HepG2 (cell line): ENCODE measurements around the gene MACROD2. TPM values are rescaled to one million over a fixed set of nuclear protein-coding genes. Genes with fewer than 3 reads are reported as not detected.
A peak's percentile ranks its signal among the peaks of the same experiment; 100 is the strongest.

ENCODE experiments used
- ELF4 ChIP-seq: sonication (generic); formaldehyde crosslinking; IDR thresholded peaks from 2 replicates; pipeline ENCODE4 v1.5.0; 2020; ENCODE audit warnings: missing genetic modification reagents, mild to moderate bottlenecking, moderate library complexity, borderline replicate concordance
- GATA4 ChIP-seq: sonication (generic); IDR thresholded peaks from 2 replicates; pipeline ENCODE4 v1.6.1; 2016; ENCODE audit warnings: antibody characterized with exemption, low read depth, borderline replicate concordance
- IRF2 ChIP-seq: IDR thresholded peaks from 2 replicates; pipeline ENCODE4 v1.6.1; 2018; ENCODE audit warnings: missing genetic modification reagents, missing compliant biosample characterization
- MBD4 ChIP-seq: IDR thresholded peaks from 2 replicates; pipeline ENCODE4 v1.6.1; 2012; ENCODE audit warnings: low read length, inconsistent platforms, borderline replicate concordance
- NFYC ChIP-seq: IDR thresholded peaks from 2 replicates; pipeline ENCODE4 v1.6.1; 2016; ENCODE audit warnings: missing genetic modification reagents, missing compliant biosample characterization
- PCBP1 ChIP-seq: fragments of 200-400 bp; formaldehyde crosslinking; IDR thresholded peaks from 2 replicates; pipeline ENCODE4 v1.6.1; 2017; ENCODE audit warnings: mild to moderate bottlenecking, low read depth, low read length, borderline replicate concordance
- RNF2 ChIP-seq: fragments of 450-650 bp; conservative IDR thresholded peaks from 2 replicates; pipeline ENCODE4 v1.6.1; 2016; ENCODE audit warnings: low read depth
- SSRP1 ChIP-seq: IDR thresholded peaks from 2 replicates; pipeline ENCODE4 v1.6.1; 2016; ENCODE audit warnings: control low read depth
- XBP1 ChIP-seq: sonication (generic); formaldehyde crosslinking; IDR thresholded peaks from 2 replicates; pipeline ENCODE4 v1.5.0; 2020; ENCODE audit warnings: missing genetic modification reagents
- ZBTB3 ChIP-seq: sonication (generic); formaldehyde crosslinking; IDR thresholded peaks from 2 replicates; pipeline ENCODE4 v1.4.0; 2020; ENCODE audit warnings: low read depth, mild to moderate bottlenecking, moderate library complexity, missing genetic modification reagents, borderline replicate concordance
- ZNF180 ChIP-seq: sonication (generic); formaldehyde crosslinking; IDR thresholded peaks from 2 replicates; pipeline ENCODE4 v1.4.0; 2020; ENCODE audit warnings: low read depth, missing genetic modification reagents, borderline replicate concordance
- ZNF367 ChIP-seq: sonication (generic); formaldehyde crosslinking; IDR thresholded peaks from 2 replicates; pipeline ENCODE4 v1.4.0; 2020; ENCODE audit warnings: missing genetic modification reagents, borderline replicate concordance
- ZNF383 ChIP-seq: sonication (generic); formaldehyde crosslinking; IDR thresholded peaks from 2 replicates; pipeline ENCODE4 v1.4.0; 2020; ENCODE audit warnings: missing genetic modification reagents, mild to moderate bottlenecking, borderline replicate concordance
- ZNF558 ChIP-seq: sonication (generic); formaldehyde crosslinking; IDR thresholded peaks from 2 replicates; pipeline ENCODE4 v1.9.0; 2022; ENCODE audit warnings: mild to moderate bottlenecking, missing genetic modification reagents, borderline replicate concordance
- ZNF607 ChIP-seq: sonication (generic); formaldehyde crosslinking; IDR thresholded peaks from 2 replicates; pipeline ENCODE4 v1.5.1; 2020; ENCODE audit warnings: missing genetic modification reagents, mild to moderate bottlenecking, borderline replicate concordance
- ZSCAN21 ChIP-seq: sonication (generic); formaldehyde crosslinking; IDR thresholded peaks from 2 replicates; pipeline ENCODE4 v1.8.0; 2022; ENCODE audit warnings: mild to moderate bottlenecking, missing genetic modification reagents, moderate library complexity, borderline replicate concordance
- polyA plus RNA-seq, 8 experiments: library from polyadenylated mRNA; depleted of rRNA in 3 of 8; stranded (reverse) in 7 of 8; unstranded in 1 of 8; fragments of >200 nt; fragmentation: Illumina TruSeq in 4 of 8; extraction: Trizol in 4 of 8; gene quantifications; 2 replicates each; pipeline versions ENCODE4 v1.2.1 to v1.2.3, GENCODE V29; 2011 to 2016; ENCODE audit warnings: low read depth in 4 of 8, missing spikeins in 1 of 8, mixed read lengths in 1 of 8; ENCODE audit not compliant: insufficient read depth in 1 of 8
- total RNA-seq, 5 experiments: library from RNA; depleted of rRNA; stranded (reverse); fragments of >200 nt; fragmentation: Illumina TruSeq; extraction: Trizol; gene quantifications; 2 replicates each; pipeline ENCODE4 v1.2.3, GENCODE V29; 2016; ENCODE audit warnings: low read depth in 1 of 5
- TF ChIP-seq, protein P1 (sequence below): sonication (generic); formaldehyde crosslinking; IDR thresholded peaks from 2 replicates; pipeline ENCODE4 v1.5.1; 2020; ENCODE audit warnings: mild to moderate bottlenecking, missing genetic modification reagents, moderate library complexity
- TF ChIP-seq, protein P2 (sequence below): sonication (generic); formaldehyde crosslinking; IDR thresholded peaks from 2 replicates; pipeline ENCODE4 v1.9.0; 2021; ENCODE audit warnings: missing genetic modification reagents, mild to moderate bottlenecking, borderline replicate concordance
- TF ChIP-seq, protein P3 (sequence below): sonication (generic); formaldehyde crosslinking; IDR thresholded peaks from 2 replicates; pipeline ENCODE4 v1.4.0; 2020; ENCODE audit warnings: missing genetic modification reagents
- TF ChIP-seq, protein P4 (sequence below): sonication (generic); formaldehyde crosslinking; IDR thresholded peaks from 2 replicates; pipeline ENCODE4 v1.4.0; 2020; ENCODE audit warnings: missing genetic modification reagents
- TF ChIP-seq, protein P5 (sequence below): sonication (generic); formaldehyde crosslinking; IDR thresholded peaks from 2 replicates; pipeline ENCODE4 v1.8.1; 2022; ENCODE audit warnings: low read depth, mild to moderate bottlenecking, missing genetic modification reagents

The MACROD2 gene
- total and polyA plus RNA-seq, 2 of the 13 experiments (the other 11 are each of a cell fraction or from before 2014, with no cell fraction given) = 0.13 to 0.51 TPM

- no peak for TF ChIP-seq XBP1 (CRISPR knock-in tag)
- TF ChIP-seq, protein P1, sequence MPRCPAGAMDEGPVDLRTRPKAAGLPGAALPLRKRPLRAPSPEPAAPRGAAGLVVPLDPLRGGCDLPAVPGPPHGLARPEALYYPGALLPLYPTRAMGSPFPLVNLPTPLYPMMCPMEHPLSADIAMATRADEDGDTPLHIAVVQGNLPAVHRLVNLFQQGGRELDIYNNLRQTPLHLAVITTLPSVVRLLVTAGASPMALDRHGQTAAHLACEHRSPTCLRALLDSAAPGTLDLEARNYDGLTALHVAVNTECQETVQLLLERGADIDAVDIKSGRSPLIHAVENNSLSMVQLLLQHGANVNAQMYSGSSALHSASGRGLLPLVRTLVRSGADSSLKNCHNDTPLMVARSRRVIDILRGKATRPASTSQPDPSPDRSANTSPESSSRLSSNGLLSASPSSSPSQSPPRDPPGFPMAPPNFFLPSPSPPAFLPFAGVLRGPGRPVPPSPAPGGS (CRISPR knock-in tag) = no peak
- TF ChIP-seq, protein P2, sequence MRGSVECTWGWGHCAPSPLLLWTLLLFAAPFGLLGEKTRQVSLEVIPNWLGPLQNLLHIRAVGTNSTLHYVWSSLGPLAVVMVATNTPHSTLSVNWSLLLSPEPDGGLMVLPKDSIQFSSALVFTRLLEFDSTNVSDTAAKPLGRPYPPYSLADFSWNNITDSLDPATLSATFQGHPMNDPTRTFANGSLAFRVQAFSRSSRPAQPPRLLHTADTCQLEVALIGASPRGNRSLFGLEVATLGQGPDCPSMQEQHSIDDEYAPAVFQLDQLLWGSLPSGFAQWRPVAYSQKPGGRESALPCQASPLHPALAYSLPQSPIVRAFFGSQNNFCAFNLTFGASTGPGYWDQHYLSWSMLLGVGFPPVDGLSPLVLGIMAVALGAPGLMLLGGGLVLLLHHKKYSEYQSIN = no peak
- TF ChIP-seq SSRP1 = no peak
- TF ChIP-seq ZNF367 = no peak
- no peak for TF ChIP-seq RNF2
- peak; percentile 60 for TF ChIP-seq IRF2 (CRISPR knock-in tag)
- TF ChIP-seq, protein P3, sequence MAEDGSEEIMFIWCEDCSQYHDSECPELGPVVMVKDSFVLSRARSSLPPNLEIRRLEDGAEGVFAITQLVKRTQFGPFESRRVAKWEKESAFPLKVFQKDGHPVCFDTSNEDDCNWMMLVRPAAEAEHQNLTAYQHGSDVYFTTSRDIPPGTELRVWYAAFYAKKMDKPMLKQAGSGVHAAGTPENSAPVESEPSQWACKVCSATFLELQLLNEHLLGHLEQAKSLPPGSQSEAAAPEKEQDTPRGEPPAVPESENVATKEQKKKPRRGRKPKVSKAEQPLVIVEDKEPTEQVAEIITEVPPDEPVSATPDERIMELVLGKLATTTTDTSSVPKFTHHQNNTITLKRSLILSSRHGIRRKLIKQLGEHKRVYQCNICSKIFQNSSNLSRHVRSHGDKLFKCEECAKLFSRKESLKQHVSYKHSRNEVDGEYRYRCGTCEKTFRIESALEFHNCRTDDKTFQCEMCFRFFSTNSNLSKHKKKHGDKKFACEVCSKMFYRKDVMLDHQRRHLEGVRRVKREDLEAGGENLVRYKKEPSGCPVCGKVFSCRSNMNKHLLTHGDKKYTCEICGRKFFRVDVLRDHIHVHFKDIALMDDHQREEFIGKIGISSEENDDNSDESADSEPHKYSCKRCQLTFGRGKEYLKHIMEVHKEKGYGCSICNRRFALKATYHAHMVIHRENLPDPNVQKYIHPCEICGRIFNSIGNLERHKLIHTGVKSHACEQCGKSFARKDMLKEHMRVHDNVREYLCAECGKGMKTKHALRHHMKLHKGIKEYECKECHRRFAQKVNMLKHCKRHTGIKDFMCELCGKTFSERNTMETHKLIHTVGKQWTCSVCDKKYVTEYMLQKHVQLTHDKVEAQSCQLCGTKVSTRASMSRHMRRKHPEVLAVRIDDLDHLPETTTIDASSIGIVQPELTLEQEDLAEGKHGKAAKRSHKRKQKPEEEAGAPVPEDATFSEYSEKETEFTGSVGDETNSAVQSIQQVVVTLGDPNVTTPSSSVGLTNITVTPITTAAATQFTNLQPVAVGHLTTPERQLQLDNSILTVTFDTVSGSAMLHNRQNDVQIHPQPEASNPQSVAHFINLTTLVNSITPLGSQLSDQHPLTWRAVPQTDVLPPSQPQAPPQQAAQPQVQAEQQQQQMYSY = no peak
- peak; percentile 81; the same call in 1 of the 2 replicates for TF ChIP-seq ZBTB3 (CRISPR knock-in tag)
- TF ChIP-seq ZNF383 (CRISPR knock-in tag) = no peak
- no peak for TF ChIP-seq ZNF607 (CRISPR knock-in tag)
- TF ChIP-seq, protein P4, sequence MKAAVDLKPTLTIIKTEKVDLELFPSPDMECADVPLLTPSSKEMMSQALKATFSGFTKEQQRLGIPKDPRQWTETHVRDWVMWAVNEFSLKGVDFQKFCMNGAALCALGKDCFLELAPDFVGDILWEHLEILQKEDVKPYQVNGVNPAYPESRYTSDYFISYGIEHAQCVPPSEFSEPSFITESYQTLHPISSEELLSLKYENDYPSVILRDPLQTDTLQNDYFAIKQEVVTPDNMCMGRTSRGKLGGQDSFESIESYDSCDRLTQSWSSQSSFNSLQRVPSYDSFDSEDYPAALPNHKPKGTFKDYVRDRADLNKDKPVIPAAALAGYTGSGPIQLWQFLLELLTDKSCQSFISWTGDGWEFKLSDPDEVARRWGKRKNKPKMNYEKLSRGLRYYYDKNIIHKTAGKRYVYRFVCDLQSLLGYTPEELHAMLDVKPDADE (CRISPR knock-in tag) = no peak
- no peak for TF ChIP-seq NFYC
- TF ChIP-seq PCBP1 = no peak
- TF ChIP-seq ZNF180 (CRISPR knock-in tag) = no peak
- TF ChIP-seq ELF4 (CRISPR knock-in tag) = no peak
- peak; percentile 54; the same call in 1 of the 2 replicates for TF ChIP-seq GATA4
- TF ChIP-seq ZSCAN21 (CRISPR knock-in tag) = no peak
- TF ChIP-seq, protein P5, sequence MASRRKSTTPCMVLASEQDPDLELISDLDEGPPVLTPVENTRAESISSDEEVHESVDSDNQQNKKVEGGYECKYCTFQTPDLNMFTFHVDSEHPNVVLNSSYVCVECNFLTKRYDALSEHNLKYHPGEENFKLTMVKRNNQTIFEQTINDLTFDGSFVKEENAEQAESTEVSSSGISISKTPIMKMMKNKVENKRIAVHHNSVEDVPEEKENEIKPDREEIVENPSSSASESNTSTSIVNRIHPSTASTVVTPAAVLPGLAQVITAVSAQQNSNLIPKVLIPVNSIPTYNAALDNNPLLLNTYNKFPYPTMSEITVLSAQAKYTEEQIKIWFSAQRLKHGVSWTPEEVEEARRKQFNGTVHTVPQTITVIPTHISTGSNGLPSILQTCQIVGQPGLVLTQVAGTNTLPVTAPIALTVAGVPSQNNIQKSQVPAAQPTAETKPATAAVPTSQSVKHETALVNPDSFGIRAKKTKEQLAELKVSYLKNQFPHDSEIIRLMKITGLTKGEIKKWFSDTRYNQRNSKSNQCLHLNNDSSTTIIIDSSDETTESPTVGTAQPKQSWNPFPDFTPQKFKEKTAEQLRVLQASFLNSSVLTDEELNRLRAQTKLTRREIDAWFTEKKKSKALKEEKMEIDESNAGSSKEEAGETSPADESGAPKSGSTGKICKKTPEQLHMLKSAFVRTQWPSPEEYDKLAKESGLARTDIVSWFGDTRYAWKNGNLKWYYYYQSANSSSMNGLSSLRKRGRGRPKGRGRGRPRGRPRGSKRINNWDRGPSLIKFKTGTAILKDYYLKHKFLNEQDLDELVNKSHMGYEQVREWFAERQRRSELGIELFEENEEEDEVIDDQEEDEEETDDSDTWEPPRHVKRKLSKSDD (CRISPR knock-in tag) = no peak
- no peak; the same call in 1 of the 2 replicates for TF ChIP-seq MBD4
- TF ChIP-seq ZNF558 (CRISPR knock-in tag) = no peak
These were observed 995.7 kb downstream of the MACROD2 start (continued) for GRCh38 chr20:14991023-14991422.
